ENCODE results near the gene TMEM168. TPM values are rescaled to one million over a fixed set of nuclear protein-coding genes. Genes with fewer than 3 reads are reported as not detected.
"Not testable (repeated sequence)": the region's sequence is repeated elsewhere in the genome, so short reads cannot be mapped to it uniquely, and the experiment has no call there.

TMEM168 gene
- total RNA-seq, result 10 to 100 TPM; 23.4 to 36.7 (median 28.2) TPM

- TF ChIP-seq POLR2A (IDR thresholded peaks at IDR 0.05) (no peak), POLR2AphosphoS5 (IDR thresholded peaks at IDR 0.05) (peak; percentile 73 to 80 (median 74)), CTCF (IDR thresholded peaks at IDR 0.05) (no peak)
- H3K9me3 ChIP-seq, result no peaks in the 10 kb centered on the region
- peak; percentile 62 to 81 for DNase-seq (ENCODE audit: low spot score in 2 of 2)
- H3K4me3 ChIP-seq, result peak within 1 kb of the TSS; percentile 80 to 86 (median 82)
- H3K36me3 ChIP-seq, result no peaks in the 10 kb centered on the region
- peaks cover 0 to 12% of the 10 kb centered on the region in 2 donors for H3K4me1 ChIP-seq
- intact Hi-C loops (cut with DNase I; ENCODE audit: low total_unique reads), result no loop called here
- peak within 1 kb of the TSS; percentile 93 to 96 for H3K27ac ChIP-seq
- no peaks in the 10 kb centered on the region for H3K27me3 ChIP-seq
Observed at GRCh38 chr7:112789817-112790585, at the start of gene TMEM168. TMEM168 (minus strand) TSS chr7:112790393; CDS start chr7:112784825, 5,568 bp downstream.

GRCh38 chr7:112835928-112836327 lies 45.7 kb upstream of the TMEM168 start:
- DNase-seq (ENCODE audit: low spot score in 2 of 2); H3K27me3 ChIP-seq; H3K4me3 ChIP-seq; H3K9me3 ChIP-seq; H3K4me1 ChIP-seq; intact Hi-C loops (cut with DNase I; ENCODE audit: low total_unique reads); H3K27ac ChIP-seq; H3K36me3 ChIP-seq: not testable (repeated sequence)

GRCh38 chr7:112833082-112833481 lies 42.9 kb upstream of the TMEM168 start:
- no peak overlapping the region for H3K4me3 ChIP-seq
- H3K36me3 ChIP-seq, result no peaks in the 10 kb centered on the region
- no peak for DNase-seq (ENCODE audit: low spot score in 2 of 2)
- no peaks in the 10 kb centered on the region for H3K4me1 ChIP-seq
- no peak for TF ChIP-seq POLR2AphosphoS5 (IDR thresholded peaks at IDR 0.05)
- TF ChIP-seq POLR2A (IDR thresholded peaks at IDR 0.05), result no peak
- TF ChIP-seq CTCF (IDR thresholded peaks at IDR 0.05), result no peak
- intact Hi-C loops (cut with DNase I; ENCODE audit: low total_unique reads), result no loop called here
- H3K27me3 ChIP-seq, result no peaks in the 10 kb centered on the region
- peaks cover 0 to 13% of the 10 kb centered on the region in 2 donors for H3K9me3 ChIP-seq
- no peak overlapping the region for H3K27ac ChIP-seq

- intact Hi-C loops (cut with DNase I; ENCODE audit: low total_unique reads), result no loop called here
- Histone ChIP-seq H3K27me3 (no peaks in the 10 kb centered on the region), H3K4me3 (no peak overlapping the region), H3K27ac (no peak overlapping the region), H3K9me3 (peaks cover 0 to 14% of the 10 kb centered on the region in 2 donors), H3K36me3 (no peaks in the 10 kb centered on the region), H3K4me1 (no peaks in the 10 kb centered on the region)
- no peak for DNase-seq (ENCODE audit: low spot score in 2 of 2)
- TF ChIP-seq CTCF (IDR thresholded peaks at IDR 0.05) (no peak), POLR2AphosphoS5 (IDR thresholded peaks at IDR 0.05) (no peak), POLR2A (IDR thresholded peaks at IDR 0.05) (no peak)
Observed at GRCh38 chr7:112830769-112831168, 40.6 kb upstream of the TMEM168 start.

GRCh38 chr7:112828696-112829095 lies 38.5 kb upstream of the TMEM168 start:
- Histone ChIP-seq H3K4me1 (no peaks in the 10 kb centered on the region), H3K9me3 (peaks cover 0 to 14% of the 10 kb centered on the region in 2 donors), H3K36me3 (no peaks in the 10 kb centered on the region), H3K4me3 (no peak overlapping the region), H3K27ac (no peak overlapping the region), H3K27me3 (no peaks in the 10 kb centered on the region)
- intact Hi-C loops (cut with DNase I; ENCODE audit: low total_unique reads), result no loop called here
- no peak for TF ChIP-seq POLR2A (IDR thresholded peaks at IDR 0.05)
- TF ChIP-seq CTCF (IDR thresholded peaks at IDR 0.05), result no peak
- no peak for TF ChIP-seq POLR2AphosphoS5 (IDR thresholded peaks at IDR 0.05)
- no peak for DNase-seq (ENCODE audit: low spot score in 2 of 2)

All from breast epithelium (tissue), 4 donors.